SK-N-MC (cell line): ENCODE measurements around the gene PCDHGA1.

Experiments used
- EZH2 ChIP-seq: fragments of 200-600 bp; sonication (generic); IDR thresholded peaks from one replicate; pipeline ENCODE4 v1.6.1; 2017; ENCODE audit warnings: antibody characterized with exemption
- FOXP2 ChIP-seq: optimal IDR thresholded peaks from 2 replicates; pipeline ENCODE3; 2011; ENCODE audit warnings: mild to moderate bottlenecking, moderate library complexity; ENCODE audit not compliant: insufficient read depth; ENCODE audit errors: extremely low read length, control extremely low read depth
- POLR2AphosphoS5 ChIP-seq: IDR thresholded peaks from 2 replicates; pipeline ENCODE4 v1.6.1; 2012; ENCODE audit warnings: mild to moderate bottlenecking, low read depth, low read length, borderline replicate concordance

DNA sequence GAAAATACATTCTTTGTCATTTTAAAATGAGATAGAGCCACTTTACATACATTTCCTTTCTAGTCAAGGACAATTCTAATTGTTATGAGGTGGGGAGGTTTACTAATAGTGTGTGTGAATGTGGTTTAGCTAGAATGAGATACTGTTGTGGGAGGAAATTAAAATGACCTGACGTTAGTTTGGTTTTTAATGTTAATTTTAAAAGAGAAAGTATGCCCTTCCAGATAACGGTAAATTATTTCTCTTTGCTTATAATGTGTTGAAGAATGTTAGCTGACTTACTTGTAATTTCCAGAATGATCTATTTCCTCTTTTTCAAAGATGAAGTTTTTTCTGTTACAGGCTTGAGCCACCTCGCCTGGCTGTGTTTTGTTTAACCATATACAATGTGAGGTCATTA is 8.1 kb upstream of the PCDHGA1 start:
- TF ChIP-seq POLR2AphosphoS5, result no peak
- TF ChIP-seq EZH2, result no peak
- TF ChIP-seq FOXP2, result no peak
